Measurements from ENCODE around the gene CPNE5.

The CPNE5 gene

GRCh38 chr6:36807143-36807542 is 32.1 kb downstream of the CPNE5 start:
- Mint-ChIP-seq H3K4me3 (no peak overlapping the region), H3K4me1 (ENCODE audit: low read depth) (peaks cover 1% of the 10 kb centered on the region), H3K36me3 (ENCODE audit: low read depth) (no peaks in the 10 kb centered on the region)

GRCh38 chr6:36805917-36806316 is 33.3 kb downstream of the CPNE5 start:
- Mint-ChIP-seq H3K9me3 (no peaks in the 10 kb centered on the region), H3K36me3 (ENCODE audit: low read depth) (no peaks in the 10 kb centered on the region), H3K4me3 (no peak overlapping the region), H3K4me1 (ENCODE audit: low read depth) (peaks cover 1% of the 10 kb centered on the region), H3K27me3 (ENCODE audit: low read depth) (peaks cover 31% of the 10 kb centered on the region), H3K27ac (no peak overlapping the region)

More at GRCh38 chr6:36807143-36807542, 32.1 kb downstream of the CPNE5 start:
- no peak overlapping the region for H3K27ac Mint-ChIP-seq
- peaks cover 31% of the 10 kb centered on the region for H3K27me3 Mint-ChIP-seq (ENCODE audit: low read depth)
- H3K9me3 Mint-ChIP-seq: no peaks in the 10 kb centered on the region

GRCh38 chr6:36805096-36805797 is 34.0 kb downstream of the CPNE5 start:
- Mint-ChIP-seq H3K27me3 (ENCODE audit: low read depth) (peaks cover 32% of the 10 kb centered on the region), H3K4me3 (no peak overlapping the region)

GRCh38 chr6:36804563-36804962 is 34.7 kb downstream of the CPNE5 start:
- H3K27me3 Mint-ChIP-seq (ENCODE audit: low read depth): peaks cover 39% of the 10 kb centered on the region
- no peak overlapping the region for H3K4me3 Mint-ChIP-seq
- H3K36me3 Mint-ChIP-seq (ENCODE audit: low read depth): no peaks in the 10 kb centered on the region
- H3K27ac Mint-ChIP-seq: no peak overlapping the region
- peaks cover 1% of the 10 kb centered on the region for H3K4me1 Mint-ChIP-seq (ENCODE audit: low read depth)
- H3K9me3 Mint-ChIP-seq: no peaks in the 10 kb centered on the region

More at GRCh38 chr6:36805096-36805797, 34.0 kb downstream of the CPNE5 start:
- peaks cover 1% of the 10 kb centered on the region for H3K4me1 Mint-ChIP-seq (ENCODE audit: low read depth)
- no peaks in the 10 kb centered on the region for H3K36me3 Mint-ChIP-seq (ENCODE audit: low read depth)
- H3K27ac Mint-ChIP-seq: no peak overlapping the region
- H3K9me3 Mint-ChIP-seq: no peaks in the 10 kb centered on the region

GRCh38 chr6:36803908-36804307 is 35.3 kb downstream of the CPNE5 start:
- no peaks in the 10 kb centered on the region for H3K36me3 Mint-ChIP-seq (ENCODE audit: low read depth)
- H3K27me3 Mint-ChIP-seq (ENCODE audit: low read depth): peaks cover 37% of the 10 kb centered on the region
- no peak overlapping the region for H3K4me3 Mint-ChIP-seq
- no peaks in the 10 kb centered on the region for H3K9me3 Mint-ChIP-seq
- H3K4me1 Mint-ChIP-seq (ENCODE audit: low read depth): peaks cover 1% of the 10 kb centered on the region
- no peak overlapping the region for H3K27ac Mint-ChIP-seq

GRCh38 chr6:36803482-36803881 is 35.8 kb downstream of the CPNE5 start:
- Mint-ChIP-seq H3K27me3 (ENCODE audit: low read depth) (peaks cover 39% of the 10 kb centered on the region), H3K9me3 (no peaks in the 10 kb centered on the region), H3K4me3 (no peak overlapping the region), H3K4me1 (ENCODE audit: low read depth) (peaks cover 1% of the 10 kb centered on the region), H3K36me3 (ENCODE audit: low read depth) (no peaks in the 10 kb centered on the region), H3K27ac (no peak overlapping the region)

- H3K27ac Mint-ChIP-seq: no peak overlapping the region
- no peak overlapping the region for H3K4me3 Mint-ChIP-seq
- H3K36me3 Mint-ChIP-seq (ENCODE audit: low read depth): no peaks in the 10 kb centered on the region
- peaks cover 29% of the 10 kb centered on the region for H3K27me3 Mint-ChIP-seq (ENCODE audit: low read depth)
- H3K4me1 Mint-ChIP-seq (ENCODE audit: low read depth): peaks cover 6% of the 10 kb centered on the region
- no peaks in the 10 kb centered on the region for H3K9me3 Mint-ChIP-seq
These were observed 38.8 kb downstream of the CPNE5 start for GRCh38 chr6:36800223-36801076.

- Mint-ChIP-seq H3K27me3 (ENCODE audit: low read depth) (peaks cover 20% of the 10 kb centered on the region), H3K4me3 (no peak overlapping the region), H3K9me3 (no peaks in the 10 kb centered on the region), H3K27ac (no peak overlapping the region), H3K4me1 (ENCODE audit: low read depth) (peaks cover 4% of the 10 kb centered on the region), H3K36me3 (ENCODE audit: low read depth) (no peaks in the 10 kb centered on the region)
These were observed 40.4 kb downstream of the CPNE5 start for GRCh38 chr6:36798852-36799251.

- peaks cover 4% of the 10 kb centered on the region for H3K4me1 Mint-ChIP-seq (ENCODE audit: low read depth)
- peaks cover 15% of the 10 kb centered on the region for H3K27me3 Mint-ChIP-seq (ENCODE audit: low read depth)
- H3K27ac Mint-ChIP-seq: no peak overlapping the region
- no peaks in the 10 kb centered on the region for H3K9me3 Mint-ChIP-seq
- no peaks in the 10 kb centered on the region for H3K36me3 Mint-ChIP-seq (ENCODE audit: low read depth)
- no peak overlapping the region for H3K4me3 Mint-ChIP-seq
These were observed 41.6 kb downstream of the CPNE5 start for GRCh38 chr6:36797653-36798052.

- Mint-ChIP-seq H3K4me3 (no peak overlapping the region), H3K9me3 (no peaks in the 10 kb centered on the region), H3K36me3 (ENCODE audit: low read depth) (no peaks in the 10 kb centered on the region)
These were observed 42.2 kb downstream of the CPNE5 start for GRCh38 chr6:36797055-36797454.

GRCh38 chr6:36794713-36795065 is 44.6 kb downstream of the CPNE5 start:
- H3K27me3 Mint-ChIP-seq (ENCODE audit: low read depth): peaks cover 27% of the 10 kb centered on the region
- H3K4me3 Mint-ChIP-seq: no peak overlapping the region
- H3K27ac Mint-ChIP-seq: no peak overlapping the region
- no peaks in the 10 kb centered on the region for H3K9me3 Mint-ChIP-seq
- peaks cover 4% of the 10 kb centered on the region for H3K4me1 Mint-ChIP-seq (ENCODE audit: low read depth)
- H3K36me3 Mint-ChIP-seq (ENCODE audit: low read depth): no peaks in the 10 kb centered on the region

More at GRCh38 chr6:36797055-36797454, 42.2 kb downstream of the CPNE5 start:
- H3K4me1 Mint-ChIP-seq (ENCODE audit: low read depth): peaks cover 4% of the 10 kb centered on the region
- peaks cover 15% of the 10 kb centered on the region for H3K27me3 Mint-ChIP-seq (ENCODE audit: low read depth)
- no peak overlapping the region for H3K27ac Mint-ChIP-seq

GRCh38 chr6:36793913-36794712 is 45.1 kb downstream of the CPNE5 start:
- Mint-ChIP-seq H3K9me3 (no peaks in the 10 kb centered on the region), H3K4me3 (no peak overlapping the region), H3K36me3 (ENCODE audit: low read depth) (no peaks in the 10 kb centered on the region), H3K27ac (no peak overlapping the region), H3K4me1 (ENCODE audit: low read depth) (peaks cover 4% of the 10 kb centered on the region), H3K27me3 (ENCODE audit: low read depth) (peaks cover 26% of the 10 kb centered on the region)

- H3K4me3 Mint-ChIP-seq: no peak overlapping the region
- no peak overlapping the region for H3K27ac Mint-ChIP-seq
- H3K36me3 Mint-ChIP-seq (ENCODE audit: low read depth): no peaks in the 10 kb centered on the region
- H3K4me1 Mint-ChIP-seq (ENCODE audit: low read depth): peaks cover 9% of the 10 kb centered on the region
- peaks cover 27% of the 10 kb centered on the region for H3K27me3 Mint-ChIP-seq (ENCODE audit: low read depth)
- H3K9me3 Mint-ChIP-seq: no peaks in the 10 kb centered on the region
These were observed 45.8 kb downstream of the CPNE5 start for GRCh38 chr6:36793296-36793912.

GRCh38 chr6:36791521-36792135 is 47.6 kb downstream of the CPNE5 start:
- no peaks in the 10 kb centered on the region for H3K9me3 Mint-ChIP-seq
- peaks cover 37% of the 10 kb centered on the region for H3K27me3 Mint-ChIP-seq (ENCODE audit: low read depth)
- no peaks in the 10 kb centered on the region for H3K36me3 Mint-ChIP-seq (ENCODE audit: low read depth)
- no peak overlapping the region for H3K27ac Mint-ChIP-seq
- H3K4me3 Mint-ChIP-seq: no peak overlapping the region
- peaks cover 9% of the 10 kb centered on the region for H3K4me1 Mint-ChIP-seq (ENCODE audit: low read depth)
